BLaER1 treated with 17β-estradiol and CSF1 and Interleukin-3, amounts not matched to agents 10 nM and 100 nM (cell line): Measurements from ENCODE around the gene BTBD2.

ENCODE experiments used
- H3K27ac ChIP-seq, 11 experiments: shearing (Covaris generic); formaldehyde crosslinking; 2 replicates each; pipeline ENCODE4 v1.8.1; 2022
- H3K27me3 ChIP-seq, 11 experiments: shearing (Covaris generic); formaldehyde crosslinking; 2 replicates each; pipeline ENCODE4 v1.8.1; 2022
- H3K36me3 ChIP-seq, 11 experiments: shearing (Covaris generic); formaldehyde crosslinking; 2 replicates each; pipeline ENCODE4 v1.8.1; 2022
- H3K4me1 ChIP-seq, 10 experiments: shearing (Covaris generic); formaldehyde crosslinking; 2 replicates each; pipeline ENCODE4 v1.8.1; 2022
- H3K4me2 ChIP-seq, 11 experiments: shearing (Covaris generic); formaldehyde crosslinking; 2 replicates each; pipeline ENCODE4 v1.8.1; 2022
- H3K4me3 ChIP-seq, 10 experiments: shearing (Covaris generic); formaldehyde crosslinking; 2 replicates each; pipeline ENCODE4 v1.8.1; 2022
- H3K9ac ChIP-seq, 11 experiments: shearing (Covaris generic); formaldehyde crosslinking; 2 replicates each; pipeline ENCODE4 v1.8.1; 2022
- H3K9me3 ChIP-seq, 11 experiments: shearing (Covaris generic); formaldehyde crosslinking; replicated peaks in 1 of 11; 2 replicates each; pipeline ENCODE4 v1.8.1; 2022
- H4K20me1 ChIP-seq, 11 experiments: shearing (Covaris generic); formaldehyde crosslinking; 2 replicates each; pipeline ENCODE4 v1.8.1; 2022
- Cebpa-rat ChIP-seq, 11 experiments: shearing (Covaris generic); IDR thresholded peaks; 2 replicates each; pipeline ENCODE4 v1.8.1; 2022

BTBD2 gene

GRCh38 chr19:2016041-2016807 lies 710 bp upstream of the BTBD2 start:
- Histone ChIP-seq H3K4me1 (peaks cover 10 to 47% (median 30%) of the 10 kb centered on the region in 10 experiments; a peak in 18 of 20 replicates), H3K9ac (peak overlapping the region in 10 of 11 experiments; percentile 15 to 72 (median 48); a peak in 15 of 22 replicates), H3K27me3 (no peaks in the 10 kb centered on the region), H3K36me3 (peaks cover 0 to 16% (median 13%) of the 10 kb centered on the region in 11 experiments; a peak in 17 of 22 replicates), H3K4me2 (peak overlapping the region; percentile 39 to 74 (median 61)), H3K9me3 (peaks cover 0 to 4% (median 0%) of the 10 kb centered on the region in 11 experiments; a peak in 3 of 22 replicates), H3K4me3 (peak overlapping the region; percentile 27 to 66 (median 52); a peak in 19 of 20 replicates), H4K20me1 (peaks cover 1 to 17% (median 11%) of the 10 kb centered on the region in 11 experiments; a peak in 18 of 22 replicates), H3K27ac (peak overlapping the region in 8 of 11 experiments; percentile 18 to 61 (median 47); a peak in 12 of 22 replicates)
- no peak for TF ChIP-seq Cebpa-rat (IDR thresholded peaks at IDR 0.05)

DNA sequence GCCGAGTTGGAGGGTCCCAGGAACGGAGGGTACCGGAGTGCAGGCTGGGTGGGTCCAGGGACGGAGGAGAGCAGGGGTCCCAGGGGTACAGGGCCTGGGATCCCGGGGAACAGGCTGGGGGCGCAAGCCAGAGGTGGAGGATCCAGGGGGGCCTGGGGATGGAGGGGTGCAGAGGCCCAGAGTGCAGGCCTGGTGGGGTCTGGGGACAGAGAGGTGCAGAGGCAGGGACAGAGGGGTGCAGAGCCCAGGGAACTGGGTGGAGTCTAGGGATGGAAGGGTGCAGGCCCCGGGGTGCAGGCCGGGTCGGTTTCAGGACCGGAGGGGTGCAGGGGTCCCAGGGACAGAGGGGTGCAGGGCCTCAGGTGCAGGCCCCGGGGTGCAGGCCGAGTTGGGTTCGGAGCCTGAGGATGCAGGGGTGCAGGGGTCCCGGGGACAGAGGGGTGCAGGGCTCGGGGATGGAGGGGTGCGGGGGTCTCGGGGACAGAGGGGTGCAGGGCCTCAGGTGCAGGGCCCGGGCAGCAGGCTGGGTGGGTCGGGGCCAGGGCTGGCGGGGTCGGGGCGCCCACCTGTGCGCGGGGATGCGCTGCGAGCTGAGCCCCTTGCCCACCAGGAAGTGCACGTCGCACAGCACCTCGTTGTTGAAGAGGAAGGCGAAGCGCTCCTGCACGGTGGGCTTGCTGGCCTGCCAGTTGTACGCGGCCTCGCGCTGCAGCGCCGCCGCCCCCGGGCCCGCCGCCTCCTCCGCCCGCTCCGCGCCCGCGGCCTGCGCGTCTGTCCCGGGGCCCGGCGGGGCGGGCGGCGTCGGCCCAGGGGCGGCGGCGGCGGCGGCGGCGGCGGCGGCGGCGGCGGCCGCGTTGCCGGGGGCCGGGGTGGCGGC lies 545 bp downstream of the BTBD2 start:
- Histone ChIP-seq H3K4me3 (peak overlapping the region; percentile 56 to 77 (median 64)), H3K27ac (peak overlapping the region in 10 of 11 experiments; percentile 33 to 82 (median 76); a peak in 17 of 22 replicates), H3K36me3 (peaks cover 0 to 29% (median 24%) of the 10 kb centered on the region in 11 experiments; a peak in 17 of 22 replicates), H3K27me3 (no peaks in the 10 kb centered on the region), H3K4me2 (peak overlapping the region; percentile 75 to 92 (median 83)), H3K9me3 (peaks cover 0 to 17% (median 0%) of the 10 kb centered on the region in 11 experiments; a peak in 5 of 22 replicates), H4K20me1 (peaks cover 8 to 30% (median 24%) of the 10 kb centered on the region in 11 experiments; a peak in 19 of 22 replicates), H3K9ac (peak overlapping the region; percentile 60 to 83 (median 81); a peak in 21 of 22 replicates), H3K4me1 (peaks cover 9 to 46% (median 29%) of the 10 kb centered on the region in 10 experiments; a peak in 18 of 20 replicates)
- no peak for TF ChIP-seq Cebpa-rat (IDR thresholded peaks at IDR 0.05)

DNA sequence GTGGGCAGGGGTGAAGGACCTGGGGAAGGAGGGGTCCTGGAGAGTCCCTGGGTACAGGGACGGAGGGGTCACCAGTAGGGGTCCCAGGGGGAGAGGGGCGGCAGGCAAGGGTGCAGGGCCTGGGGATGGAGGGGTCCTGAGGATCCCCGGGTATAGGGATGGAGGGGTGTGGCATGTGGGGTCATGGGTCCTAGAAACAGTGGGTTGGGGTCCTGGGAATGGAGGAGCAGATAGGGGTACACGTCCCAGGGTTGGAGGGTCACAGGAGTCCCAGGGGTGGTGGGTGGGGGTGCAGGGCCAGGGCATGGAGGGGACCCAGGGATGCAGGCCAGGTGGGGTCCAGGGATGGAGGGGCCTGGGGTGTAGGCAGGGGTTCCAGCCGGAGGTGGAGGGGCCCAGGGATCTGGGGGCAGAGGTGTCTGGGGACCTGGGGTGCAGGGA lies 1.4 kb downstream of the BTBD2 start:
- H3K27ac ChIP-seq = no peak overlapping the region

GRCh38 chr19:2013683-2013961 lies 1.9 kb downstream of the BTBD2 start:
- peak overlapping the region in 9 of 11 experiments; percentile 75 to 92 (median 83); a peak in 11 of 22 replicates for H3K4me2 ChIP-seq

More for the DNA sequence above, 1.4 kb downstream of the BTBD2 start:
- Histone ChIP-seq H3K4me1 (peaks cover 6 to 39% (median 21%) of the 10 kb centered on the region in 10 experiments; a peak in 18 of 20 replicates), H3K4me3 (peak overlapping the region in 5 of 10 experiments; percentile 62 to 77 (median 69); a peak in 5 of 20 replicates), H3K27me3 (no peaks in the 10 kb centered on the region), H3K9ac (0 out of 22 replicates have a peak overlapping the region, but pooled peaks of 3 of the 11 experiments have one; percentile 27 to 83 (median 81)), H3K36me3 (peaks cover 0 to 30% (median 24%) of the 10 kb centered on the region in 11 experiments; a peak in 17 of 22 replicates), H3K9me3 (peaks cover 0 to 18% (median 0%) of the 10 kb centered on the region in 11 experiments; a peak in 5 of 22 replicates), H4K20me1 (peaks cover 8 to 36% (median 24%) of the 10 kb centered on the region in 11 experiments; a peak in 19 of 22 replicates), H3K4me2 (peak overlapping the region in 10 of 11 experiments; percentile 75 to 92 (median 82); a peak in 19 of 22 replicates)
- no peak for TF ChIP-seq Cebpa-rat (IDR thresholded peaks at IDR 0.05)

DNA sequence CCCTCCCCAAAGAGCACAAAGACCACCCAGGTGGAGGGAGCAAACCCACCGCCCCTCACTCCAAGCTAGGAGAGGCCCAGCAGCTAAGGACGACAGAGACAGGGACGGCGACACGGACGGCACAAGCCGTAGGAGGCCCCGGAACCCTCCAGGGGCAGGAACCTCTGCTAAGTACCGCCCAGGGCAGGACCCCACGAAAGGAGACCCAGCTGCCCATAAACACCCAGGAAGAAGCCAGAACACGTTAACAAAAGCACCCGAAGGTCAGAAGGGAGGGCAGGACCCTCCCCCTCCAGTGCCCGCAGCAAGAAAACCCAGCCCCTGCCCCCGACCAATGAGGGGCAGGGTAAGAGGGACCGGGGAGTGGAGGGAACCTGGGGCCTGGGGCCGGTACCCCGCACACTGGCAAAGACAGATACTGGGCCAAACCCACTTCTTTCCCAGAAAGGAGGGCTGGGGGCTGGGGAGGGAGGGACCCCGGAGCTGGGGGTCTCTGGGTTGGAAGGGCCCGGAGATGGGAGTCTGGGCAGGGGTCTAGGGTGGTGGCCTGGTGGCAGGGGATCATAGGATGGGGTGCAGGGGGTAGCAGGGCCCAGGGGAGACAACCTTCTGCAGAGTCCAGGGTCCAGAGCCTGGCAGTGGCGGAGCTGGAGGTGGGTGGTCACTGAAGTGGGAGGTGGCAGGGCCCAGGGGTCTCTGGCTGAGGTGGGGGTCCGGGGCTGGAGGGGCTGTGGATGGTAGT lies 2.4 kb downstream of the BTBD2 start:
- Histone ChIP-seq H3K27ac (no peak overlapping the region), H3K9ac (peak overlapping the region in 1 of 11 experiments; percentile 27; a peak in 1 of 22 replicates), H4K20me1 (peaks cover 8 to 45% (median 27%) of the 10 kb centered on the region in 11 experiments; a peak in 19 of 22 replicates), H3K27me3 (no peaks in the 10 kb centered on the region), H3K4me1 (peaks cover 6 to 34% (median 18%) of the 10 kb centered on the region in 10 experiments; a peak in 18 of 20 replicates), H3K4me3 (no peak overlapping the region), H3K9me3 (peaks cover 0 to 18% (median 0%) of the 10 kb centered on the region in 11 experiments; a peak in 5 of 22 replicates), H3K36me3 (peaks cover 0 to 30% (median 24%) of the 10 kb centered on the region in 11 experiments; a peak in 17 of 22 replicates), H3K4me2 (peak overlapping the region in 6 of 11 experiments; percentile 7 to 92 (median 82); a peak in 4 of 22 replicates)
- no peak for TF ChIP-seq Cebpa-rat (IDR thresholded peaks at IDR 0.05)

More at GRCh38 chr19:2013683-2013961, 1.9 kb downstream of the BTBD2 start:
- no peaks in the 10 kb centered on the region for H3K27me3 ChIP-seq
- H3K4me3 ChIP-seq = no peak overlapping the region
- TF ChIP-seq Cebpa-rat (IDR thresholded peaks at IDR 0.05) = no peak
- H3K36me3 ChIP-seq = peaks cover 0 to 30% (median 24%) of the 10 kb centered on the region in 11 experiments; a peak in 17 of 22 replicates
- H3K27ac ChIP-seq = no peak overlapping the region
- H4K20me1 ChIP-seq = peaks cover 8 to 40% (median 24%) of the 10 kb centered on the region in 11 experiments; a peak in 19 of 22 replicates
- peaks cover 0 to 18% (median 0%) of the 10 kb centered on the region in 11 experiments; a peak in 5 of 22 replicates for H3K9me3 ChIP-seq
- H3K4me1 ChIP-seq = peaks cover 6 to 34% (median 18%) of the 10 kb centered on the region in 10 experiments; a peak in 18 of 20 replicates
- H3K9ac ChIP-seq = peak overlapping the region in 1 of 11 experiments; percentile 27; a peak in 1 of 22 replicates

GRCh38 chr19:2011169-2011568 lies 4.3 kb downstream of the BTBD2 start:
- Histone ChIP-seq H4K20me1 (peaks cover 13 to 64% (median 36%) of the 10 kb centered on the region in 11 experiments; a peak in 19 of 22 replicates), H3K36me3 (peaks cover 0 to 30% (median 24%) of the 10 kb centered on the region in 11 experiments; a peak in 17 of 22 replicates), H3K4me2 (no peak overlapping the region), H3K27ac (no peak overlapping the region), H3K4me1 (peaks cover 2 to 33% (median 18%) of the 10 kb centered on the region in 10 experiments; a peak in 18 of 20 replicates), H3K4me3 (no peak overlapping the region), H3K9me3 (peaks cover 0 to 18% (median 0%) of the 10 kb centered on the region in 11 experiments; a peak in 5 of 22 replicates), H3K9ac (peak overlapping the region in 1 of 11 experiments; percentile 3; a peak in 1 of 22 replicates), H3K27me3 (no peaks in the 10 kb centered on the region)
- TF ChIP-seq Cebpa-rat (IDR thresholded peaks at IDR 0.05) = no peak

- Histone ChIP-seq H3K27me3 (no peaks in the 10 kb centered on the region), H3K27ac (no peak overlapping the region), H3K4me2 (no peak overlapping the region), H3K9ac (no peak overlapping the region), H3K4me3 (no peak overlapping the region), H3K4me1 (peaks cover 0 to 31% (median 19%) of the 10 kb centered on the region in 10 experiments; a peak in 10 of 20 replicates), H3K9me3 (peaks cover 0 to 19% (median 0%) of the 10 kb centered on the region in 11 experiments; a peak in 5 of 22 replicates), H3K36me3 (peaks cover 0 to 34% (median 27%) of the 10 kb centered on the region in 11 experiments; a peak in 17 of 22 replicates), H4K20me1 (peaks cover 18 to 69% (median 36%) of the 10 kb centered on the region in 11 experiments; a peak in 19 of 22 replicates)
- TF ChIP-seq Cebpa-rat (IDR thresholded peaks at IDR 0.05) = no peak
Measured at GRCh38 chr19:2010135-2010668, 5.3 kb downstream of the BTBD2 start.
